GM10266 (cell line): ENCODE data around the gene ACLY.

ENCODE experiments used
- DNase-seq: peaks from one replicate; pipeline ENCODE4 v3.0.0; 2012; ENCODE audit errors: extremely low spot score
- TF ChIP-seq, protein P1 (sequence below): IDR thresholded peaks from 2 replicates; pipeline ENCODE4 v1.5.1; 2012; ENCODE audit warnings: mild to moderate bottlenecking, low read depth; ENCODE audit not compliant: control insufficient read depth, insufficient read depth; ENCODE audit errors: missing control alignments

Gene ACLY

GRCh38 chr17:41928693-41929251 is 10.0 kb upstream of the ACLY start:
- no peak for DNase-seq
- TF ChIP-seq, protein P1, sequence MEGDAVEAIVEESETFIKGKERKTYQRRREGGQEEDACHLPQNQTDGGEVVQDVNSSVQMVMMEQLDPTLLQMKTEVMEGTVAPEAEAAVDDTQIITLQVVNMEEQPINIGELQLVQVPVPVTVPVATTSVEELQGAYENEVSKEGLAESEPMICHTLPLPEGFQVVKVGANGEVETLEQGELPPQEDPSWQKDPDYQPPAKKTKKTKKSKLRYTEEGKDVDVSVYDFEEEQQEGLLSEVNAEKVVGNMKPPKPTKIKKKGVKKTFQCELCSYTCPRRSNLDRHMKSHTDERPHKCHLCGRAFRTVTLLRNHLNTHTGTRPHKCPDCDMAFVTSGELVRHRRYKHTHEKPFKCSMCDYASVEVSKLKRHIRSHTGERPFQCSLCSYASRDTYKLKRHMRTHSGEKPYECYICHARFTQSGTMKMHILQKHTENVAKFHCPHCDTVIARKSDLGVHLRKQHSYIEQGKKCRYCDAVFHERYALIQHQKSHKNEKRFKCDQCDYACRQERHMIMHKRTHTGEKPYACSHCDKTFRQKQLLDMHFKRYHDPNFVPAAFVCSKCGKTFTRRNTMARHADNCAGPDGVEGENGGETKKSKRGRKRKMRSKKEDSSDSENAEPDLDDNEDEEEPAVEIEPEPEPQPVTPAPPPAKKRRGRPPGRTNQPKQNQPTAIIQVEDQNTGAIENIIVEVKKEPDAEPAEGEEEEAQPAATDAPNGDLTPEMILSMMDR, result no peak

DNA sequence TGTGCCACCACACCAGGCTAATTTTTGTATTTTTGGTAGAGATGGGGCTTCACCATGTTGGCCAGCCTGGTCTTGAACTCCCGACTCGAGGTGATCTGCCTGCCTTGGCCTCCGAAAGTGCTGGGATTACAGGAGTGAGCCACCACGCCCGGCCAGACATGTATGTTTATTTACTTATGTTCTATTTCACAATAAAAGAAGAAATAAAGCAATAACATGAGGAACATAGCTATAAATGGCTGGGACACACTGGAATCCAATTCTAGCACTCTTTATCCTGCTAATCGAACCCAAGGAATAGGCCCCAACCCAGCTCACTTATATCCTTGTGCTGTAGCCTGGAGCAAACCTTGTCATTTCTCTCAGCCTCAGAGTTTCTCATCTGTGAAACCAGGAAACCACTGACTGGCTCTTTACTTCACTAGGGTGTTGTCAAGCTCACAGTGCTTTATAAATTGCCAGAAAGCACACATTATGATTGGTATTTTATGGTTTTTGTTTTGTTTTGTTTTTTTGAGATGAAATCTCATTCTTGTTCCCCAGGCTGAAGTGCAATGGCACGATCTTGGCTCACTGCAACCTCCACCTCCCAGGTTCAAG is 7.3 kb upstream of the ACLY start:
- TF ChIP-seq, protein P1, result no peak

GRCh38 chr17:41920580-41920955 is 1.8 kb upstream of the ACLY start:
- DNase-seq, result no peak
- TF ChIP-seq, protein P1, result no peak

More for the DNA sequence above, 7.3 kb upstream of the ACLY start:
- no peak for DNase-seq

DNA sequence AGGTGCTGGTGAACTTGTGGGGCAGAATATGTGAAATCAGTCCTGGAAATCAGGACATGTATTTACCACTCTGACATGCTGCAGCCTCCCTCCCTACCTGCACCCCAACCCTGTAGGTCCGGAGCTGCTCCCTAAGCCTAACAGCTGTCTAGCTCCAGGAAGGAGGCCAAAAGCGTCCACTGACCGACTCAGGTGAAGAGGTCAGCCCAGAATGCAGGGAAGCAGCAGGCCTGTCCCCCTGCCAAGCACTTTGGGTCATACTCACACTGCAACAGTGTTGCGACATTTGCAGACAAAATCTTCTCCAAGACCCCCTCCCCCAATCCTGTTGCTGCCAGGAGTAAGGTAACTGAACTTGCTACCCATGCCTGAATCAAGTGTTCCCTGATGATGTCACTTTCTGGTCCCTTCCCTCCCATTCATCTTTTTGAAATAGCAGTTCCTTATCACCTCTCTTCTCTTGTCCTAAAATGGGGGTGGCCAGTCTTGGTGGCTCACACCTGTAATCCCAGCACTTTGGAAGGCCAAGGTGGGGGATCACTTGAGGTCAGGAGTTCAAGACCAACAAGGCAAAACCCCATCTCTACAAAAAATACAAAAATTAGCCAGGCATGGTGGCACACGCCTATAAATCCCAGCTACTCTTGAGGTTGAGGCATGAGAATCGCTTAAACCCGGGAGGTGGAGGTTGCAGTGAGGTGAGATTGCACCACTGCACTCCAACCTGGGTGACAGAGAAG is 1.3 kb upstream of the ACLY start:
- TF ChIP-seq, protein P1, result no peak
- DNase-seq, result no peak

- TF ChIP-seq, protein P1, result no peak
- DNase-seq, result peak; percentile 28
Observed at GRCh38 chr17:41919165-41919817, 540 bp upstream of the ACLY start.

- DNase-seq, result peak; percentile 40
- TF ChIP-seq, protein P1, result no peak
Observed at GRCh38 chr17:41917679-41918313, 955 bp downstream of the ACLY start.
